ENCODE results near the gene SMCR8.
"Not testable (repeated sequence)": the region's sequence is repeated elsewhere in the genome, so short reads cannot be mapped to it uniquely, and the experiment has no call there.

GRCh38 chr17:18303206-18303605, 11.9 kb upstream of the SMCR8 start:
- not testable (repeated sequence) for TF ChIP-seq CTCF (IDR thresholded peaks at IDR 0.05; ENCODE audit: low read length); EZH2 (IDR thresholded peaks at IDR 0.05; ENCODE audit: borderline replicate concordance, low read length)
